CD4-positive, alpha-beta T cell treated with Interleukin-6 for 4 hours (primary cell): ENCODE results near the gene CHKA.

Experiments
- DNase-seq: peaks from one replicate; pipeline ENCODE4 v3.0.0-alpha.2; 2020; ENCODE audit warnings: mixed read lengths

Gene CHKA

DNA sequence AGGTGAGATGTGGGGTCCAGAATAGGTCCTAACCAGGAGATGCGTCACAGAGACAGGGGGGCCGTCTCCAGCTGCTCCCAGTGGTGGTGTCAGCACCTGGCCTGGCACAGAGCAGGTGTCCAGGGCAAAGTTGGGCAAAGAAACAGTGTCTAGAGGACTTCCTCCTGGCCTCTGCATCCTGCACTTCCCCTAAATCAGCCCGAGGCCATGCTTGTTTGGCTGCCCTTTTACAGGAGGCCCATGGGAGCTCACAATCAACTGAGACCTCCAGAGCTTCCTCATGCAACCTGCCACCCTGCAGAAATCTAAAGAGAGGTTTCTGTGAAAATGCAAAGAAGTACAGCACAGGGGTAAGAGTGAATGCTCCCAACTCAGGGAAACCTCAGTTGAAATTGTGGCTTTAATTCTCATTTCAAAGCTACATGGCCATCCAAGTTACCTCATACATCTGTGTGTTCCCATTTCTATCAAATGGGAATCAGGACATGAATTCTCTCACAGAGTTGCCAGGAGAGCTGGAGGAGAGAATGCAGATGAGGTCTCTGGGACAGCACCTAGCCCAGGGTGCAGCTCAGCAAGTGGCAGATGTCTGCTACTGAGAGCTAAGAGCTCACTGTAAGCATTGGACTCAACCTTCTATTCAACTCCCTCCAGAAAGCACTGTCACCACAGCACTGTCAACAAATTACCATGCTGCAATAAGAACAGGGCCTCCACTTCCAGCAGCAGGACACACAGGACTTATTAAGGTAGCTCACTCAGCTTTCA is 49.7 kb downstream of the CHKA start:
- DNase-seq, result no peak

- no peak for DNase-seq
These were observed 53.2 kb downstream of the CHKA start for GRCh38 chr11:68067991-68068390.

DNA sequence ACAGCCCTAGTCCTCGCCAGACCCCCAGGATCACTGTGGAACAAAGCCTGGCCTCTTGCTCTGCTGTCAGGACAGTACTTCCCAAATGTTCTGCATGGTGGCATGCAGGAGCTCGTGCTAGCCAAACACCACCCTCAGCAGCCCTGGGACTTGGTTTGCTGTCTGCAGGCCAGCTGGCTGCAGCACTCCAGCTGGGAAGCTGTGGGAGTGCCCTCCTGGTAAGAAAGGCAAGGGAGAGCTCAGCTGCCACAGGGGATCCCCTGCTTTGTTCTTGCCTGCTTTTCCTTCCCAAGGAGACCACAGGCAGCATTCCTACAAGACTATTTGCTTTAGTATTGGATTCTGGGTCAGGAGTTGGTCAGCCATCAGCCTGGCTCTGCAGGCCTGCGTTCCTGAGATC is 54.4 kb downstream of the CHKA start:
- no peak for DNase-seq

- DNase-seq, result no peak
These were observed 55.3 kb downstream of the CHKA start for GRCh38 chr11:68065841-68066240.

DNA sequence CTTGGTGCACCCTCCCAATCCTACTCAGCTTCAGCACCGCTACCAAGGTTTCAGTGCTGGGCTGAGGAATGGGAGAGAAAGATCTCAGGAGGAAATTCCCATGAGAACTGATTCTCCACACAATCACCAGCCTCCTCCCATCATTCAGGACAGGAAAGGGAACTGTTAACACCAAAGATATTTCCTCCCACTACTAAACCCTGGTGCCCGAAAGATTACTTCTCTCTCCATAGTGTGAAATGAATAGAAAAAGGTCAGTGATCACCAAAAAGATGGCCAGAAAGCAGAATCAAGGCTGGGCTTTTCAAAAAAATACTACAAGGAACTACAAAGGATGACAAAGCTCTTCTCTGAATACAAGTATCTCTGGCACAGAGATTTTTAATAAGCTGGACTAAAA is 56.3 kb downstream of the CHKA start:
- DNase-seq, result no peak

- no peak for DNase-seq
These were observed 59.7 kb downstream of the CHKA start for GRCh38 chr11:68061508-68061907.

GRCh38 chr11:68057807-68058206 is 63.4 kb downstream of the CHKA start:
- DNase-seq, result no peak

- no peak for DNase-seq
These were observed 64.6 kb downstream of the CHKA start for GRCh38 chr11:68056317-68057285.

- no peak for DNase-seq
These were observed 67.0 kb downstream of the CHKA start for GRCh38 chr11:68053981-68054812.

DNA sequence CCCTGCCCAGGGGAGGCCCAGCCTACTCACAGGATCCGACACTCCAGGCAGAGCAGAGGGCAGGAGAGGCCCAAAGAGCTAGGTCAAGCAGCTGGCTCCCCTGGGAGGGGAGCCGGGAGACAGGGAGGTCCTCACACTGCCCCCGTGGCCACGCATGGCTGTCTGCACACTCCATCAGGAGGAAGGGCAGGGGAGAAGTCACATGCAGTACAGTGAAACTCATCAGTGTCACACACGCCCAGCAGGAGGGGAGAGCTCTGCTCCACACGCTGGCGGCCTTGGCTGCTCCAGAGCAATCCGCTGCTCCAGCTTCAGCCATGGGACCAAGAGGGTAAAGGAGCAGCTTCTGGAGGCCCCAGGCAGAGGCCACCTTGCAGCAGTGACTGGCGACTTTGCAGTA is 68.1 kb downstream of the CHKA start:
- DNase-seq, result no peak

GRCh38 chr11:68052137-68052873 is 68.9 kb downstream of the CHKA start:
- no peak for DNase-seq

- DNase-seq, result no peak
These were observed 69.7 kb downstream of the CHKA start for GRCh38 chr11:68051191-68052136.

DNA sequence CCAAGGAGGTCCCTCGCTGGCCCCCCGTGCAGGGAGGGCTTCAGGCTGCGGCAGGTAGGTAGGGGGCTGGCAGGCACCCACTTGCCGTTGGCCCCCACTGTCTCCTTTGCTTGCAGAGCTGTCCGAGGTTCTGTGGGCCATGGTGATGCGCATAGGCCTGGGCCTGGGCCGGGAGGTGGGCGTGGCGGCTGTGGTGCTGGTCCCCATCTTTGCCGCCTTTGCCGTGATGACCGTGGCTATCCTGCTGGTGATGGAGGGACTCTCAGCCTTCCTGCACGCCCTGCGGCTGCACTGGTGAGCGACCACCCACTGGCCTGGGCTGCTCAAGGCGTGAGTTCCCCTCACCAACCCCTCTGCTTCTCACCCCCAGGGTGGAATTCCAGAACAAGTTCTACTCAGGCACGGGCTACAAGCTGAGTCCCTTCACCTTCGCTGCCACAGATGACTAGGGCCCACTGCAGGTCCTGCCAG is 70.8 kb downstream of the CHKA start:
- DNase-seq, result no peak

DNA sequence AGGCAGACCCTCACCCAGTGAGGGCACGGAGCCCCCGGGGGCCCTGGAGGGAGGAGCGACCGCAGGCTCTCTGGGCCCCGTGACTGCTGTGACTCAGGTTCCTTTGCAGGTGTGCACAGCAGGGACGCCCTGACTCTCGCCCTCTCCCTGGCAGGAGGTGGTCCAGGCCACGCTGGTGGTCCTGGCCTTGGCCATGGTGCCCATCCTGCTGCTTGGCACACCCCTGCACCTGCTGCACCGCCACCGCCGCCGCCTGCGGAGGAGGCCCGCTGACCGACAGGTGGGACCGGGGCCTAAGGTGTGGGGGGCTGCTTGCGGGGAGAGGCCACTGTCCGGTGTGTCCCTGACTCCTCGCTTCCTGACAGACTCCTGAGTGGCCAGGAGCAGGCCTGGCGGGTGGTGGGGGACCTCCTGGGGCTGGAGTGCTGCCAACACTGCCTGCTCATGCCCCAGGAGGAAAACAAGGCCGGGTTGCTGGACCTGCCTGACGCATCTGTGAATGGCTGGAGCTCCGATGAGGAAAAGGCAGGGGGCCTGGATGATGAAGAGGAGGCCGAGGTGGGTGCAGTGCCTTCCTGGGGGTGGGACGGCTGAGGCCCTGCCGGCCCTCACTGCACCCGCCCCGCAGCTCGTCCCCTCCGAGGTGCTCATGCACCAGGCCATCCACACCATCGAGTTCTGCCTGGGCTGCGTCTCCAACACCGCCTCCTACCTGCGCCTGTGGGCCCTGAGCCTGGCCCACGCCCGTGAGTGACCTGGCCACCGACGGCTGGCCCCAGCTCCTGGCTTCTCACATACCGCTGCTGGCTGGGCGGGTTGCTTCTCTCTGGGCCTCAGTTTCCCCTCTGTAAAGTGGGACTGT is 71.4 kb downstream of the CHKA start:
- DNase-seq, result no peak

GRCh38 chr11:68048681-68049508 is 72.3 kb downstream of the CHKA start:
- DNase-seq, result no peak

- DNase-seq, result no peak
These were observed 73.5 kb downstream of the CHKA start for GRCh38 chr11:68047437-68048290.

- DNase-seq, result no peak
These were observed 76.3 kb downstream of the CHKA start for GRCh38 chr11:68044898-68045351.
